Astrocyte (in vitro differentiated cells and primary cell): ENCODE results near the gene CCDC81.

Source experiments
- CTCF ChIP-seq: IDR thresholded peaks from 2 replicates; pipeline ENCODE4 v1.5.1; 2011; ENCODE audit warnings: low read depth, mild to moderate bottlenecking, inconsistent platforms, low read length, moderate library complexity; ENCODE audit not compliant: insufficient read depth
- EZH2 ChIP-seq: IDR thresholded peaks from 2 replicates; pipeline ENCODE4 v1.6.1; 2012; ENCODE audit warnings: mild to moderate bottlenecking, low read length, inconsistent platforms; ENCODE audit not compliant: insufficient read depth

GRCh38 chr11:86377972-86378371, 3.3 kb downstream of the CCDC81 start:
- TF ChIP-seq CTCF (no peak), EZH2 (no peak)
